ENCODE measurements around the gene FNDC8. TPM values are rescaled to one million over a fixed set of nuclear protein-coding genes. Genes with fewer than 3 reads are reported as not detected.
"Not testable (repeated sequence)": the region's sequence is repeated elsewhere in the genome, so short reads cannot be mapped to it uniquely, and the experiment has no call there.

The FNDC8 gene
- total and polyA plus RNA-seq, 9 of the 15 experiments (the other 6 are each of a cell fraction or from before 2014, with no cell fraction given): 0.04 TPM; not detected in 8

- TF ChIP-seq, protein P1, sequence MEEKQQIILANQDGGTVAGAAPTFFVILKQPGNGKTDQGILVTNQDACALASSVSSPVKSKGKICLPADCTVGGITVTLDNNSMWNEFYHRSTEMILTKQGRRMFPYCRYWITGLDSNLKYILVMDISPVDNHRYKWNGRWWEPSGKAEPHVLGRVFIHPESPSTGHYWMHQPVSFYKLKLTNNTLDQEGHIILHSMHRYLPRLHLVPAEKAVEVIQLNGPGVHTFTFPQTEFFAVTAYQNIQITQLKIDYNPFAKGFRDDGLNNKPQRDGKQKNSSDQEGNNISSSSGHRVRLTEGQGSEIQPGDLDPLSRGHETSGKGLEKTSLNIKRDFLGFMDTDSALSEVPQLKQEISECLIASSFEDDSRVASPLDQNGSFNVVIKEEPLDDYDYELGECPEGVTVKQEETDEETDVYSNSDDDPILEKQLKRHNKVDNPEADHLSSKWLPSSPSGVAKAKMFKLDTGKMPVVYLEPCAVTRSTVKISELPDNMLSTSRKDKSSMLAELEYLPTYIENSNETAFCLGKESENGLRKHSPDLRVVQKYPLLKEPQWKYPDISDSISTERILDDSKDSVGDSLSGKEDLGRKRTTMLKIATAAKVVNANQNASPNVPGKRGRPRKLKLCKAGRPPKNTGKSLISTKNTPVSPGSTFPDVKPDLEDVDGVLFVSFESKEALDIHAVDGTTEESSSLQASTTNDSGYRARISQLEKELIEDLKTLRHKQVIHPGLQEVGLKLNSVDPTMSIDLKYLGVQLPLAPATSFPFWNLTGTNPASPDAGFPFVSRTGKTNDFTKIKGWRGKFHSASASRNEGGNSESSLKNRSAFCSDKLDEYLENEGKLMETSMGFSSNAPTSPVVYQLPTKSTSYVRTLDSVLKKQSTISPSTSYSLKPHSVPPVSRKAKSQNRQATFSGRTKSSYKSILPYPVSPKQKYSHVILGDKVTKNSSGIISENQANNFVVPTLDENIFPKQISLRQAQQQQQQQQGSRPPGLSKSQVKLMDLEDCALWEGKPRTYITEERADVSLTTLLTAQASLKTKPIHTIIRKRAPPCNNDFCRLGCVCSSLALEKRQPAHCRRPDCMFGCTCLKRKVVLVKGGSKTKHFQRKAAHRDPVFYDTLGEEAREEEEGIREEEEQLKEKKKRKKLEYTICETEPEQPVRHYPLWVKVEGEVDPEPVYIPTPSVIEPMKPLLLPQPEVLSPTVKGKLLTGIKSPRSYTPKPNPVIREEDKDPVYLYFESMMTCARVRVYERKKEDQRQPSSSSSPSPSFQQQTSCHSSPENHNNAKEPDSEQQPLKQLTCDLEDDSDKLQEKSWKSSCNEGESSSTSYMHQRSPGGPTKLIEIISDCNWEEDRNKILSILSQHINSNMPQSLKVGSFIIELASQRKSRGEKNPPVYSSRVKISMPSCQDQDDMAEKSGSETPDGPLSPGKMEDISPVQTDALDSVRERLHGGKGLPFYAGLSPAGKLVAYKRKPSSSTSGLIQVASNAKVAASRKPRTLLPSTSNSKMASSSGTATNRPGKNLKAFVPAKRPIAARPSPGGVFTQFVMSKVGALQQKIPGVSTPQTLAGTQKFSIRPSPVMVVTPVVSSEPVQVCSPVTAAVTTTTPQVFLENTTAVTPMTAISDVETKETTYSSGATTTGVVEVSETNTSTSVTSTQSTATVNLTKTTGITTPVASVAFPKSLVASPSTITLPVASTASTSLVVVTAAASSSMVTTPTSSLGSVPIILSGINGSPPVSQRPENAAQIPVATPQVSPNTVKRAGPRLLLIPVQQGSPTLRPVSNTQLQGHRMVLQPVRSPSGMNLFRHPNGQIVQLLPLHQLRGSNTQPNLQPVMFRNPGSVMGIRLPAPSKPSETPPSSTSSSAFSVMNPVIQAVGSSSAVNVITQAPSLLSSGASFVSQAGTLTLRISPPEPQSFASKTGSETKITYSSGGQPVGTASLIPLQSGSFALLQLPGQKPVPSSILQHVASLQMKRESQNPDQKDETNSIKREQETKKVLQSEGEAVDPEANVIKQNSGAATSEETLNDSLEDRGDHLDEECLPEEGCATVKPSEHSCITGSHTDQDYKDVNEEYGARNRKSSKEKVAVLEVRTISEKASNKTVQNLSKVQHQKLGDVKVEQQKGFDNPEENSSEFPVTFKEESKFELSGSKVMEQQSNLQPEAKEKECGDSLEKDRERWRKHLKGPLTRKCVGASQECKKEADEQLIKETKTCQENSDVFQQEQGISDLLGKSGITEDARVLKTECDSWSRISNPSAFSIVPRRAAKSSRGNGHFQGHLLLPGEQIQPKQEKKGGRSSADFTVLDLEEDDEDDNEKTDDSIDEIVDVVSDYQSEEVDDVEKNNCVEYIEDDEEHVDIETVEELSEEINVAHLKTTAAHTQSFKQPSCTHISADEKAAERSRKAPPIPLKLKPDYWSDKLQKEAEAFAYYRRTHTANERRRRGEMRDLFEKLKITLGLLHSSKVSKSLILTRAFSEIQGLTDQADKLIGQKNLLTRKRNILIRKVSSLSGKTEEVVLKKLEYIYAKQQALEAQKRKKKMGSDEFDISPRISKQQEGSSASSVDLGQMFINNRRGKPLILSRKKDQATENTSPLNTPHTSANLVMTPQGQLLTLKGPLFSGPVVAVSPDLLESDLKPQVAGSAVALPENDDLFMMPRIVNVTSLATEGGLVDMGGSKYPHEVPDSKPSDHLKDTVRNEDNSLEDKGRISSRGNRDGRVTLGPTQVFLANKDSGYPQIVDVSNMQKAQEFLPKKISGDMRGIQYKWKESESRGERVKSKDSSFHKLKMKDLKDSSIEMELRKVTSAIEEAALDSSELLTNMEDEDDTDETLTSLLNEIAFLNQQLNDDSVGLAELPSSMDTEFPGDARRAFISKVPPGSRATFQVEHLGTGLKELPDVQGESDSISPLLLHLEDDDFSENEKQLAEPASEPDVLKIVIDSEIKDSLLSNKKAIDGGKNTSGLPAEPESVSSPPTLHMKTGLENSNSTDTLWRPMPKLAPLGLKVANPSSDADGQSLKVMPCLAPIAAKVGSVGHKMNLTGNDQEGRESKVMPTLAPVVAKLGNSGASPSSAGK (IDR thresholded peaks at IDR 0.05): peak; percentile 53; the same call in 1 of the 2 replicates
Measured at GRCh38 chr17:35089586-35090296, 31.7 kb upstream of the FNDC8 start (continued).

- POLR2A ChIA-PET: interaction anchor here (1.5 to 1.6 kb wide), 2 partner anchors 12 to 25 kb away, joined by 3 read pairs; no protein-coding TSS in a partner anchor
- H3K27ac ChIP-seq (ENCODE audit: extremely low read depth, low read depth, low read length); DNase-seq (ENCODE audit: extremely low read depth in 1 of 4, low spot score in 3 of 4); BruUV-seq (replicated peaks); FAIRE-seq; ATAC-seq; H3K27me3 ChIP-seq (ENCODE audit: control insufficient read depth in 2 of 2, insufficient read depth in 2 of 2, low read length in 2 of 2); H3K9ac ChIP-seq (ENCODE audit: insufficient read depth in 1 of 2, low read depth in 2 of 2, low read length in 2 of 2); H3K4me3 ChIP-seq; H3K4me2 ChIP-seq (ENCODE audit: insufficient read depth, low read length); H3K36me3 ChIP-seq (ENCODE audit: control insufficient read depth, insufficient read depth, low read length); CTCF ChIA-PET (ENCODE audit: low intra/inter-chr PET ratio); intact Hi-C loops (cut with micrococcal nuclease); H3K9me1 ChIP-seq (ENCODE audit: control insufficient read depth, insufficient read depth, low read length); H3K9me3 ChIP-seq (replicated peaks; ENCODE audit: control insufficient read depth, insufficient read depth, low read depth, low read length); H4K20me1 ChIP-seq (replicated peaks; ENCODE audit: control insufficient read depth, insufficient read depth, low read length); H2AFZ ChIP-seq (ENCODE audit: low read depth, low read length): not testable (repeated sequence)
- H3K79me2 ChIP-seq (ENCODE audit: control insufficient read depth, insufficient read depth, low read length): peaks cover 31% of the 10 kb centered on the region
- peaks cover 19% of the 10 kb centered on the region in 2 experiments for H3K4me1 ChIP-seq (replicated peaks in 1 of 2; ENCODE audit: control insufficient read depth in 2 of 2, insufficient read depth in 2 of 2, low read length in 2 of 2)
- in situ Hi-C loops (cut with MboI): loop anchor here (5.0 kb wide), 1 partner anchor 93 kb away; no protein-coding TSS in a partner anchor
- WGBS (ENCODE audit: insufficient coverage, low coverage, missing lambda C conversion rate): 93% methylated on average over 11 of the region's 11 CpGs
Measured at GRCh38 chr17:35090707-35091106, 30.7 kb upstream of the FNDC8 start.
